ENCODE measurements around the gene SLC6A12. TPM values are rescaled to one million over a fixed set of nuclear protein-coding genes. Genes with fewer than 3 reads are reported as not detected.

SLC6A12 gene
- total and polyA plus RNA-seq, 8 donors = 0.37 to 8.4 (median 1.4) TPM

- no peak overlapping the region for H3K4me3 ChIP-seq
- no peaks in the 10 kb centered on the region for H3K9me3 ChIP-seq
- WGBS, 2 donors = 72 to 80% methylated on average over 5 of the region's 5 CpGs
- peaks cover 0 to 3% (median 0%) of the 10 kb centered on the region in 4 donors for H3K27me3 ChIP-seq
- FAIRE-seq (no peak), DNase-seq (no peak), ATAC-seq (peak in 1 of 4 donors; percentile 34)
- no peaks in the 10 kb centered on the region for H3K36me3 ChIP-seq
- H3K4me1 ChIP-seq = no peaks in the 10 kb centered on the region
- H3K27ac ChIP-seq = no peak overlapping the region
- intact Hi-C loops (cut with DNase I) = no loop called here
- TF ChIP-seq CTCF (IDR thresholded peaks at IDR 0.05) = no peak
Observed at GRCh38 chr12:144650-145284, 69.2 kb downstream of the SLC6A12 start.

GRCh38 chr12:143964-144649 is 69.8 kb downstream of the SLC6A12 start:
- FAIRE-seq = no peak
- TF ChIP-seq CTCF (IDR thresholded peaks at IDR 0.05) = no peak
- intact Hi-C loops (cut with DNase I) = no loop called here
- Histone ChIP-seq H3K4me1 (no peaks in the 10 kb centered on the region), H3K27me3 (peaks cover 0 to 6% (median 0%) of the 10 kb centered on the region in 4 donors), H3K4me3 (no peak overlapping the region), H3K36me3 (no peaks in the 10 kb centered on the region), H3K9me3 (no peaks in the 10 kb centered on the region), H3K27ac (no peak overlapping the region)
- DNase-seq = no peak
- WGBS, 2 donors = 60 to 63% methylated on average over 18 to 19 of the region's 19 CpGs
- ATAC-seq = peak in 3 of 4 donors; percentile 58 to 68 (median 58)

GRCh38 chr12:140162-140561 is 73.8 kb downstream of the SLC6A12 start:
- no peak for TF ChIP-seq CTCF (IDR thresholded peaks at IDR 0.05)
- 53 to 69% methylated on average over 5 of the region's 5 CpGs for WGBS, 2 donors
- ATAC-seq = no peak

More at GRCh38 chr12:140162-140561, 73.8 kb downstream of the SLC6A12 start:
- H3K27me3 ChIP-seq = peaks cover 0 to 6% (median 0%) of the 10 kb centered on the region in 4 donors
- no peak overlapping the region for H3K27ac ChIP-seq
- no peak overlapping the region for H3K4me3 ChIP-seq
- intact Hi-C loops (cut with DNase I) = no loop called here
- no peaks in the 10 kb centered on the region for H3K36me3 ChIP-seq
- H3K4me1 ChIP-seq = no peaks in the 10 kb centered on the region
- DNase-seq (no peak), FAIRE-seq (no peak)
- H3K9me3 ChIP-seq = no peaks in the 10 kb centered on the region

Other genes starting within 250 kb of the SLC6A12 start
- gene IQSEC3, start 147.4 kb downstream of the SLC6A12 start, total RNA-seq = 1 to 10 TPM in 3 of 6 donors, under 1 TPM in 3; 0.16 to 1.6 (median 0.99) TPM
- gene IQSEC3, start 147.4 kb downstream of the SLC6A12 start, polyA plus RNA-seq = 10 to 100 TPM in 1 of 2 donors, 1 to 10 TPM in 1; 1.9 to 10.1 TPM
- under 1 TPM in 2 of 6 donors, not detected in 4; 0.26 to 0.31 TPM for gene SLC6A13, start 48.7 kb upstream of the SLC6A12 start, total RNA-seq
- gene SLC6A13, start 48.7 kb upstream of the SLC6A12 start, polyA plus RNA-seq = under 1 TPM; 0.23 to 0.35 TPM
- 10 to 100 TPM; 19.9 to 43.8 (median 25.7) TPM for gene KDM5A, start 175.2 kb upstream of the SLC6A12 start, total RNA-seq
- gene KDM5A, start 175.2 kb upstream of the SLC6A12 start, polyA plus RNA-seq = 1 to 10 TPM; 4.1 to 7.0 TPM
- 1 to 10 TPM; 1.9 to 3.9 (median 2.6) TPM for gene CCDC77, start 187.5 kb upstream of the SLC6A12 start, total RNA-seq
- gene CCDC77, start 187.5 kb upstream of the SLC6A12 start, polyA plus RNA-seq = 1 to 10 TPM; 3.3 to 4.2 TPM
- gene B4GALNT3, start 245.8 kb upstream of the SLC6A12 start, total RNA-seq = 10 to 100 TPM in 1 of 6 donors, 1 to 10 TPM in 5; 3.8 to 19.5 (median 6.0) TPM
- gene B4GALNT3, start 245.8 kb upstream of the SLC6A12 start, polyA plus RNA-seq = 10 to 100 TPM; 13.6 to 14.9 TPM

All from pancreas (tissue), 10 donors.